Naive thymus-derived CD8-positive, alpha-beta T cell (primary cell): ENCODE measurements around the gene MKI67. TPM values are rescaled to one million over a fixed set of nuclear protein-coding genes. Genes with fewer than 3 reads are reported as not detected.

ENCODE experiments used
- ATAC-seq, 2 donors: fragments of 150-1000 bp; cut with Tn5 transposase in 1 of 2; sonication (Bioruptor Pico), chemical (Tn5 transposase) in 1 of 2; 1 replicate in 1 of 2; 2 replicates in 1 of 2; pipeline ENCODE4 v1.10.0; 2021; ENCODE audit warnings: mild to moderate bottlenecking in 2 of 2, moderate library complexity in 2 of 2
- POLR2A ChIA-PET: fragments of 350-600 bp; sonication (Branson Sonifier 250); formaldehyde crosslinking; loops from one replicate; lab custom pipeline; 2021; ENCODE audit warnings: antibody characterized with exemption; lab: Charles Lee
- DNase-seq, 10 donors: peaks; one replicate each; pipeline versions ENCODE4 v3.0.0 to v3.0.0-alpha.2; 2020 to 2022
- H3K27ac Mint-ChIP-seq, 10 donors: one replicate each; pipeline ENCODE4 v1.8.0; 2020 to 2022; ENCODE audit warnings: mild to moderate bottlenecking in 10 of 10, mixed read lengths in 10 of 10, moderate library complexity in 4 of 10, inconsistent platforms in 1 of 10
- H3K27me3 Mint-ChIP-seq, 5 donors: one replicate each; pipeline ENCODE4 v1.8.0; 2021 to 2022; ENCODE audit warnings: mixed read lengths in 5 of 5
- H3K36me3 Mint-ChIP-seq, 3 donors: one replicate each; pipeline ENCODE4 v1.8.0; 2020 to 2022; ENCODE audit warnings: mixed read lengths in 3 of 3, mild to moderate bottlenecking in 2 of 3, inconsistent platforms in 1 of 3
- H3K4me1 Mint-ChIP-seq, 4 donors: one replicate each; pipeline ENCODE4 v1.8.0; 2021 to 2022; ENCODE audit warnings: mixed read lengths in 4 of 4
- H3K4me3 Mint-ChIP-seq, 10 donors: one replicate each; pipeline ENCODE4 v1.8.0; 2020 to 2022; ENCODE audit warnings: mild to moderate bottlenecking in 10 of 10, mixed read lengths in 10 of 10, moderate library complexity in 6 of 10, inconsistent platforms in 1 of 10
- H3K9me3 Mint-ChIP-seq, 9 donors: one replicate each; pipeline ENCODE4 v1.8.0; 2020 to 2022; ENCODE audit warnings: mixed read lengths in 9 of 9, mild to moderate bottlenecking in 3 of 9, inconsistent platforms in 1 of 9, moderate library complexity in 1 of 9
- polyA plus RNA-seq, 3 donors: library from polyadenylated mRNA; unstranded; fragments of 300-500 nt; fragmentation: Illumina TruSeq; gene quantifications; one replicate each; pipeline ENCODE4 v1.2.3, GENCODE V29; 2021
- total RNA-seq, 8 experiments: library from RNA in 2 of 8; stranded (reverse) in 2 of 8; gene quantifications; one replicate each; pipeline ENCODE4 v1.2.3 and lab custom pipeline; 2021 to 2026

MKI67 gene
- total and polyA plus RNA-seq, 5 experiments from 2014 or later: 0.08 to 2.4 (median 0.56) TPM; not detected in 1

- no peaks in the 10 kb centered on the region for H3K4me1 Mint-ChIP-seq
- H3K9me3 Mint-ChIP-seq: no peaks in the 10 kb centered on the region
- POLR2A ChIA-PET: no interaction called here
Observed at GRCh38 chr10:128116851-128117615, 9.2 kb downstream of the MKI67 start.

GRCh38 chr10:128116187-128116586 lies 10.0 kb downstream of the MKI67 start:
- Mint-ChIP-seq H3K36me3 (no peaks in the 10 kb centered on the region), H3K27ac (no peak overlapping the region), H3K9me3 (no peaks in the 10 kb centered on the region), H3K4me1 (no peaks in the 10 kb centered on the region), H3K4me3 (no peak overlapping the region), H3K27me3 (peaks cover 0 to 22% (median 9%) of the 10 kb centered on the region in 5 donors)
- ATAC-seq (no peak), DNase-seq (no peak)
- POLR2A ChIA-PET: no interaction called here

More at GRCh38 chr10:128116851-128117615, 9.2 kb downstream of the MKI67 start:
- H3K36me3 Mint-ChIP-seq: no peaks in the 10 kb centered on the region
- DNase-seq (no peak), ATAC-seq (no peak)
- H3K4me3 Mint-ChIP-seq: no peak overlapping the region
- H3K27ac Mint-ChIP-seq: no peak overlapping the region
- H3K27me3 Mint-ChIP-seq: peaks cover 0 to 26% (median 13%) of the 10 kb centered on the region in 5 donors

GRCh38 chr10:128115356-128115755 lies 10.9 kb downstream of the MKI67 start:
- no peak overlapping the region for H3K27ac Mint-ChIP-seq
- POLR2A ChIA-PET: no interaction called here
- H3K4me1 Mint-ChIP-seq: no peaks in the 10 kb centered on the region
- no peak overlapping the region for H3K4me3 Mint-ChIP-seq
- ATAC-seq: no peak
- H3K27me3 Mint-ChIP-seq: peaks cover 0 to 14% (median 1%) of the 10 kb centered on the region in 5 donors
- H3K9me3 Mint-ChIP-seq: no peaks in the 10 kb centered on the region
- no peaks in the 10 kb centered on the region for H3K36me3 Mint-ChIP-seq
- DNase-seq: no peak

- ATAC-seq: no peak
- no peak for DNase-seq
- Mint-ChIP-seq H3K27ac (no peak overlapping the region), H3K4me3 (no peak overlapping the region), H3K27me3 (peaks cover 0 to 11% (median 0%) of the 10 kb centered on the region in 5 donors), H3K36me3 (no peaks in the 10 kb centered on the region), H3K4me1 (no peaks in the 10 kb centered on the region), H3K9me3 (no peaks in the 10 kb centered on the region)
- POLR2A ChIA-PET: no interaction called here
Observed at GRCh38 chr10:128114901-128115300, 11.3 kb downstream of the MKI67 start.

GRCh38 chr10:128113026-128113425 lies 13.2 kb downstream of the MKI67 start:
- no peaks in the 10 kb centered on the region for H3K27me3 Mint-ChIP-seq
- no peaks in the 10 kb centered on the region for H3K36me3 Mint-ChIP-seq
- no peaks in the 10 kb centered on the region for H3K9me3 Mint-ChIP-seq
- POLR2A ChIA-PET: no interaction called here
- no peak overlapping the region for H3K27ac Mint-ChIP-seq
- DNase-seq: no peak
- no peaks in the 10 kb centered on the region for H3K4me1 Mint-ChIP-seq
- ATAC-seq: no peak
- no peak overlapping the region for H3K4me3 Mint-ChIP-seq

GRCh38 chr10:128111696-128112095 lies 14.5 kb downstream of the MKI67 start:
- Mint-ChIP-seq H3K4me1 (no peaks in the 10 kb centered on the region), H3K9me3 (no peaks in the 10 kb centered on the region), H3K27me3 (no peaks in the 10 kb centered on the region), H3K4me3 (no peak overlapping the region), H3K36me3 (no peaks in the 10 kb centered on the region), H3K27ac (no peak overlapping the region)
- no peak for ATAC-seq
- no peak for DNase-seq
- POLR2A ChIA-PET: no interaction called here

GRCh38 chr10:128110339-128110738 lies 15.9 kb downstream of the MKI67 start:
- no peak overlapping the region for H3K4me3 Mint-ChIP-seq
- no peaks in the 10 kb centered on the region for H3K9me3 Mint-ChIP-seq
- POLR2A ChIA-PET: no interaction called here
- ATAC-seq: no peak
- no peak for DNase-seq
- no peaks in the 10 kb centered on the region for H3K27me3 Mint-ChIP-seq
- H3K27ac Mint-ChIP-seq: no peak overlapping the region
- no peaks in the 10 kb centered on the region for H3K36me3 Mint-ChIP-seq
- no peaks in the 10 kb centered on the region for H3K4me1 Mint-ChIP-seq

GRCh38 chr10:128109707-128110106 lies 16.5 kb downstream of the MKI67 start:
- no peaks in the 10 kb centered on the region for H3K9me3 Mint-ChIP-seq
- no peak overlapping the region for H3K4me3 Mint-ChIP-seq
- no peak for ATAC-seq
- H3K27ac Mint-ChIP-seq: no peak overlapping the region
- peaks cover 0 to 5% (median 1%) of the 10 kb centered on the region in 4 donors for H3K4me1 Mint-ChIP-seq
- DNase-seq: no peak
- H3K27me3 Mint-ChIP-seq: no peaks in the 10 kb centered on the region
- POLR2A ChIA-PET: no interaction called here
- H3K36me3 Mint-ChIP-seq: no peaks in the 10 kb centered on the region

- POLR2A ChIA-PET: no interaction called here
Observed at GRCh38 chr10:128105383-128105782, 20.8 kb downstream of the MKI67 start.

GRCh38 chr10:128103229-128103714 lies 23.0 kb downstream of the MKI67 start:
- POLR2A ChIA-PET: interaction anchor here (2.1 kb wide), 1 partner anchor 56 kb away, joined by 5 read pairs; no protein-coding TSS in a partner anchor
- DNase-seq (peak in 9 of 10 donors; percentile 17 to 76 (median 65)), ATAC-seq (peak; percentile 90 to 92)
- Mint-ChIP-seq H3K4me1 (peaks cover 6 to 46% (median 24%) of the 10 kb centered on the region in 4 donors), H3K9me3 (no peaks in the 10 kb centered on the region), H3K27ac (peak overlapping the region; percentile 27 to 94 (median 74)), H3K4me3 (peak overlapping the region; percentile 30 to 78 (median 61)), H3K36me3 (no peaks in the 10 kb centered on the region), H3K27me3 (no peaks in the 10 kb centered on the region)

More at GRCh38 chr10:128105383-128105782, 20.8 kb downstream of the MKI67 start:
- no peak for DNase-seq
- peak overlapping the region in 2 of 10 donors; percentile 7 to 71 for H3K27ac Mint-ChIP-seq
- H3K27me3 Mint-ChIP-seq: no peaks in the 10 kb centered on the region
- no peaks in the 10 kb centered on the region for H3K36me3 Mint-ChIP-seq
- H3K4me1 Mint-ChIP-seq: peaks cover 6 to 38% (median 20%) of the 10 kb centered on the region in 4 donors
- no peaks in the 10 kb centered on the region for H3K9me3 Mint-ChIP-seq
- H3K4me3 Mint-ChIP-seq: peak overlapping the region in 2 of 10 donors; percentile 63 to 76
- no peak for ATAC-seq

- Mint-ChIP-seq H3K36me3 (no peaks in the 10 kb centered on the region), H3K4me1 (peaks cover 12 to 52% (median 30%) of the 10 kb centered on the region in 4 donors), H3K4me3 (peak overlapping the region; percentile 30 to 78 (median 61)), H3K9me3 (no peaks in the 10 kb centered on the region), H3K27me3 (no peaks in the 10 kb centered on the region), H3K27ac (peak overlapping the region; percentile 27 to 94 (median 74))
- peak in 1 of 10 donors; percentile 30 for DNase-seq
- POLR2A ChIA-PET: interaction anchor here (2.1 kb wide), 1 partner anchor 55 kb away, joined by 5 read pairs; no protein-coding TSS in a partner anchor
- ATAC-seq: no peak
Observed at GRCh38 chr10:128102480-128103228, 23.6 kb downstream of the MKI67 start.

- H3K4me1 Mint-ChIP-seq: peaks cover 14 to 57% (median 32%) of the 10 kb centered on the region in 4 donors
- H3K27me3 Mint-ChIP-seq: no peaks in the 10 kb centered on the region
- peak overlapping the region in 4 of 10 donors; percentile 22 to 72 (median 46) for H3K4me3 Mint-ChIP-seq
- DNase-seq (no peak), ATAC-seq (no peak)
- H3K27ac Mint-ChIP-seq: peak overlapping the region in 7 of 10 donors; percentile 4 to 94 (median 76)
- no peaks in the 10 kb centered on the region for H3K9me3 Mint-ChIP-seq
- H3K36me3 Mint-ChIP-seq: no peaks in the 10 kb centered on the region
- POLR2A ChIA-PET: no interaction called here
Observed at GRCh38 chr10:128101901-128102300, 24.3 kb downstream of the MKI67 start.

GRCh38 chr10:128099901-128100300 lies 26.3 kb downstream of the MKI67 start:
- Mint-ChIP-seq H3K4me1 (peaks cover 34 to 76% (median 49%) of the 10 kb centered on the region in 4 donors), H3K4me3 (no peak overlapping the region), H3K36me3 (no peaks in the 10 kb centered on the region), H3K27ac (no peak overlapping the region), H3K9me3 (no peaks in the 10 kb centered on the region), H3K27me3 (no peaks in the 10 kb centered on the region)
- no peak for ATAC-seq
- POLR2A ChIA-PET: no interaction called here
- no peak for DNase-seq
